Astrocyte of the spinal cord (primary cell): ENCODE measurements around the gene SCRN3.
"Not testable (repeated sequence)": the region's sequence is repeated elsewhere in the genome, so short reads cannot be mapped to it uniquely, and the experiment has no call there.

Experiments
- DNase-seq: peaks from one replicate; pipeline ENCODE4 v3.0.0; 2011; ENCODE audit warnings: low read depth, low spot score
- H3K4me3 ChIP-seq: 2 replicates; pipeline ENCODE4 v1.5.1; 2011; ENCODE audit warnings: low read depth, mild to moderate bottlenecking, low read length, moderate library complexity
- in situ Hi-C: cut with HindIII; loops from 2 replicates; pipeline ENCODE4 v1.10.0; 2017; ENCODE audit warnings: low sequenced_read_pairs
- TF ChIP-seq, protein P1 (sequence below): IDR thresholded peaks from 2 replicates; pipeline ENCODE4 v1.5.1; 2012; ENCODE audit warnings: low read depth, mild to moderate bottlenecking, low read length, inconsistent platforms

The SCRN3 gene, protein sequence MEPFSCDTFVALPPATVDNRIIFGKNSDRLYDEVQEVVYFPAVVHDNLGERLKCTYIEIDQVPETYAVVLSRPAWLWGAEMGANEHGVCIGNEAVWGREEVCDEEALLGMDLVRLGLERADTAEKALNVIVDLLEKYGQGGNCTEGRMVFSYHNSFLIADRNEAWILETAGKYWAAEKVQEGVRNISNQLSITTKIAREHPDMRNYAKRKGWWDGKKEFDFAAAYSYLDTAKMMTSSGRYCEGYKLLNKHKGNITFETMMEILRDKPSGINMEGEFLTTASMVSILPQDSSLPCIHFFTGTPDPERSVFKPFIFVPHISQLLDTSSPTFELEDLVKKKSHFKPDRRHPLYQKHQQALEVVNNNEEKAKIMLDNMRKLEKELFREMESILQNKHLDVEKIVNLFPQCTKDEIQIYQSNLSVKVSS

DNA sequence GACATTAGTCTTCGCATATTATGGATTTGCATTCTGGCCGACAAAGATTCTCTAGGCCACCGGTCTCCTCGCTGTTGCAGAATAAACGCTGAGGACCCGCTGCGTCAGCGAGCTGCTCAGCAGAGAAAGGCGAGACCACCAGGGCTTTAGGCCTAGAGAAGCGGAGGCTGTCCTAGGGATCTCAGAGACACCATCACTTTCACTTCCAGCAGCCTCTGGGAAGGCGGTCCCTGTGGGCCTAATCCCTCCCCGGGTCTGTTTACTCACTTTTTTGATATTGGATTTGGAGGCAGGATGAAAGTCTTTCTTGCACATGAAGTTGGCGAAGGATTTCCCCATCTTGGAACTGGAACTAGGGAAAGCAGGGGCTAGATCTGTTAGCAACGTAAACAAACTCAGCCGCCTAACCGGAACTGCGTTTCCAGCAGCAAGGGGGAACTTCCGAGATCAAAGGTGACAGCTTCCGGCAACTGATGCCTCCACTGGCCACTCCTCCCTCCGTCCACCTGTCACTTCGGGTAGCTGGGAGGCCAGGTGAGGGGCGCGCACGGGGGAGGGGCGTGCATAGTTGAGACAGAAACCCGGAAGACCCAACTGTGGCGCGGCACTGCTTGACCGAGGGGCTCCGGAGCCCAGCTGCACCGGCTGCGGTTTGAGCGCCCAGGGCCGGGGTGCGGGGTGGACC, at the start of gene SCRN3:
SCRN3 (plus strand) TSS at position 447 of the 685 bp plus-strand sequence. CDS start 2,554 bp downstream, outside the sequence.
- H3K4me3 ChIP-seq = peak within 1 kb of the TSS; percentile 92
- in situ Hi-C loops = no loop called here
- TF ChIP-seq, protein P1, sequence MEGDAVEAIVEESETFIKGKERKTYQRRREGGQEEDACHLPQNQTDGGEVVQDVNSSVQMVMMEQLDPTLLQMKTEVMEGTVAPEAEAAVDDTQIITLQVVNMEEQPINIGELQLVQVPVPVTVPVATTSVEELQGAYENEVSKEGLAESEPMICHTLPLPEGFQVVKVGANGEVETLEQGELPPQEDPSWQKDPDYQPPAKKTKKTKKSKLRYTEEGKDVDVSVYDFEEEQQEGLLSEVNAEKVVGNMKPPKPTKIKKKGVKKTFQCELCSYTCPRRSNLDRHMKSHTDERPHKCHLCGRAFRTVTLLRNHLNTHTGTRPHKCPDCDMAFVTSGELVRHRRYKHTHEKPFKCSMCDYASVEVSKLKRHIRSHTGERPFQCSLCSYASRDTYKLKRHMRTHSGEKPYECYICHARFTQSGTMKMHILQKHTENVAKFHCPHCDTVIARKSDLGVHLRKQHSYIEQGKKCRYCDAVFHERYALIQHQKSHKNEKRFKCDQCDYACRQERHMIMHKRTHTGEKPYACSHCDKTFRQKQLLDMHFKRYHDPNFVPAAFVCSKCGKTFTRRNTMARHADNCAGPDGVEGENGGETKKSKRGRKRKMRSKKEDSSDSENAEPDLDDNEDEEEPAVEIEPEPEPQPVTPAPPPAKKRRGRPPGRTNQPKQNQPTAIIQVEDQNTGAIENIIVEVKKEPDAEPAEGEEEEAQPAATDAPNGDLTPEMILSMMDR = no peak
- peak; percentile 79 for DNase-seq

DNA sequence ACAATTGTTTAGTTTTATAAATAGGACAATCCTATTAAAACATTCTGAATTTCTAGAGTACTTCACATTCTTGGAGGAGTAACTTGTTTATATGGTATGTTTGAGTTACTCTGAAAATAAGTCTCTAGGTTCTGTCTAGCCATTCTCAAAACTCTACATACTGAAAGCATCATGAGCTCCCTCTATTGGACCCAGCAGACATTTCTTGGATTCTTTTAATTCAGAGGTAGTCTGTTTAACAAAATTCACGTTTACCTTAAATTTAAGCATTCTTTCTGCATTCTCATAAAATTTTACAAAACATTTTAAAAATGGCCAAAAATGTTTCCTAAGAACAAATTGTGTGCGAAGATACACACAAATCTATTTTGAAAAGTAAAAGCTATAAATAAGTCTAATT, 45.5 kb upstream of the SCRN3 start:
- no peak for DNase-seq
- no peak overlapping the region for H3K4me3 ChIP-seq
- TF ChIP-seq, protein P1 = peak; percentile 55
- in situ Hi-C loops = no loop called here

DNA sequence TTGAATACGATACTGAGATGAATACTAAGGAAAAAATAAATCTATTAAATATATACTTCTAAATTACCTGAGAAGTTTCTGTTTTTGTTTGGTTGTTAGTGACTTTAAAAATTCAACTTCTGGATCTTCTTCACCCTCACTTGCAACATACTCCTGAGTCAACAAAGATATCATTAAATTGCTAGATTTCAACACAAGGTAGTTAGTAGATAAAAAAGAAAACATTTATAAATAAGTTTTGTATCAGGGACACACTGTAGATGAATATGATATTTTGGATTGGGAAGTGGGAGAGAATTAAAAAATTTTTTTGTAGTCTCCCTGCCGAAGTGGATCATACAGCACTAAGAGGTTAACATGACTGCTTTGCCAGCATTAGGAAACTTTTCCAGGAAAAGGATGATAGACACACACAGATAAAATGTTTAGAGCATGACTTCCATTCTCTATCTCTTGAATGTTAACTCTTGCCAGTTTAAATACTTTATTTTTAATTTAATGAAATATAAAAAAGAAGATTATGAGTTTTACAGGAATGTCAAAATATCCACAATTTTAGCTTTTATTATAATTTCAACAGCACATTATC, 44.8 kb upstream of the SCRN3 start:
- DNase-seq = no peak
- H3K4me3 ChIP-seq = no peak overlapping the region
- in situ Hi-C loops = no loop called here
- TF ChIP-seq, protein P1 = no peak

DNA sequence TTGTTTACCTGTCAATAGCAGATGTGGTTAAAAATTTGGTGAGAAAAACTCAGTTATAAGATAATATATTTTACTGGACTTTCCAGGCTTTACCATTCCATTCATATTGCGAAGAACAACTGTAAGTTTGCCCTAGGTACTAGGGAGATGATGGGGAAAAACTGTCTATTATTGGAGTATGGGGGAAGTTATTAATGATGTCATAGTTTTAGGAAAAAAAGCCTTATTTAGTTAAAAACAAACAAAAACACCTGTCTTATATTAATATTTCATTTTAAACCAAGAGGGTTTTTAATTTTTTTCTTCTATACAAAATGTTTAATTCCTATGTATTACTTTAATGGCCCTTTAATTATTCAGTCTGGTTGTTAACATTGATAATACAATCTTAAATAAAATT, 42.5 kb upstream of the SCRN3 start:
- DNase-seq = no peak
- in situ Hi-C loops = no loop called here
- TF ChIP-seq, protein P1 = no peak
- no peak overlapping the region for H3K4me3 ChIP-seq

DNA sequence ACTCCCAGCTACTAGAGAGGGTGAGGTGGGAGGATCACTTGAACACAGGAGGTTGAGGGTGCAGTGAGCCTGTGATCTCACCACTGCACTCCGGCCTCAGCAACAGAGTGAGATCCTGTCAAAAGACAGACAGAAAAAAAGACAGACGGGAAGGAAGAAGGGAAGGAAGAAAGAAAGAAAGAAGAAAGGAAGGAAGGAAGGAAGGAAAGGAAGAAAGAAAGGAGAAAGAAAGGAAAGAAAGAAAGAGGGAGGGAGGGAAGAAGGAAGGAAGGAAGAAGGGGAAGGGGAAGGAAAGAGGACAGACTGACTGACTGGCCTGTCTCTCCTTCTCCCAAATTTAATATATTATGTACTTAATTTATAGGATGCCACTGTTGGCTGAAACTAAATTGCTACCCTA, 39.2 kb upstream of the SCRN3 start:
- H3K4me3 ChIP-seq = no peak overlapping the region
- in situ Hi-C loops = no loop called here
- TF ChIP-seq, protein P1 = no peak
- no peak for DNase-seq

DNA sequence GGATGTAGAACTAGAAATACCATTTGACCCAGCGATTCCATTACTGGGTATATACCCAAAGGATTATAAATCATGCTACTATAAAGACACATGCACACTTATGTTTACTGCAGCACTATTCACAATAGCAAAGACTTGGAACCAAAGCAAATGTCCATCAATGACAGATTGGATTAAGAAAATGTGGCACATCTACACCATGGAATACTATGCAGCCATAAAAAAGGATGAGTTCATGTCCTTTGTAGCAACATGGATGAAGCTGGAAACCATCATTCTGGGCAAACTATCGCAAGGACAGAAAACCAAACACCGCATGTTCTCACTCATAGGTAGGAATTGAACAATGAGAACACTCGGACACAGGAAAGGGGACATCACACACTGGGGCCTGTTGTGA, 35.9 kb upstream of the SCRN3 start:
- in situ Hi-C loops, H3K4me3 ChIP-seq, DNase-seq: not testable (repeated sequence)

DNA sequence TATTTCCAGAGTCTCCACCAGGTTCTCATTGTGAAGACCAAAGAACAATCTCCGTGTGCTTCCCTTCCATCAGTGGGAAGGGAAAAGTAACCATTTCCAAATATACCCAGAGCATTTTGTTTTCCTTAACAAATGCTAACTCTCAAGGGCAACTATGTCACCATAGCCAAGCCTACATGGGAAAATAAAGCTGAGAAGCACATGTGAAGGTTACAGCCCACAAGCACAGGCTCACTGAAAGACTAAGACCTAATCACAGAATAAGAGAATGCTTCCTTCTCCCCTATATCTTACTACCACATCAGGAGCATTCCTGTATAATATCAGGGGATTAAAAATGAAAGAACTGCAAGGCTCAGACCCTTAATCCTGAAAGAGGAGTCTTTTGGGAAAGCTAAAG, 32.6 kb upstream of the SCRN3 start:
- DNase-seq = no peak
- in situ Hi-C loops = no loop called here
- TF ChIP-seq, protein P1 = no peak
- H3K4me3 ChIP-seq = no peak overlapping the region

DNA sequence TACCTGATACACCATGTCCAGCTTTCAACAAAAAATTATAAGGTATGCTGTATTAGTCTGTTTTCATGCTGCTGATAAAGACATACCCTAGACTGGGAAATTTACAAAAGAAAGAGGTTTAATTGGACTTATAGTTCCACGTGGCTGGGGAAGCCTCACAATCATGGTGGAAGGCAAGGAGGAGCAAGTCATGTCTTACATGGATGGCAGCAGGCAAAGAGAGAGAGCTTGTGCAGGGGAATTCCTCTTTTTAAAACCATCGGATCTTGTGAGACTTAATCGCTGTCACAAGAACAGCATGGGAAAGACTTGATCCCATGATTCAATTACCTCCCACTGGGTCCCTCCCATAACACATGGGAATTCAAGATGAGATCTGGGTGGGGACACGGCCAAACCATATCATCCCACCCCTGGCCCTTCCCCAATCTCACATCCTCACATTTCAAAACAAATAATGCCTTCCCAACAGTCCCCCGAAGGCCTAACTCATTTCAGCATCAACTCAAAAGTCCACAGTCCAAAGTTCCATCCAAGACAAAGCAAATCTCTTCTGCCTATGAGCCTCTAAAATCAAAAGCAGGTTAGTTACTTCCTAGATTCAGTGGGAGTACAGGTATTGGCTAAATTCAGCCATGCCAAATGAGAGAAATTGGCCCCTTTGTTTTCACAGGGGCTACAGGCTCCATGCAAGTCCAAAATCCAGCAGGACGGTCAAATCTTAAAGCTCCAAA, 31.9 kb upstream of the SCRN3 start:
- H3K4me3 ChIP-seq, in situ Hi-C loops: not testable (repeated sequence)

More for the DNA sequence above, 31.9 kb upstream of the SCRN3 start:
- DNase-seq = not testable (repeated sequence)
